ENCODE measurements around the gene PLA2G12B.

PLA2G12B gene

DNA sequence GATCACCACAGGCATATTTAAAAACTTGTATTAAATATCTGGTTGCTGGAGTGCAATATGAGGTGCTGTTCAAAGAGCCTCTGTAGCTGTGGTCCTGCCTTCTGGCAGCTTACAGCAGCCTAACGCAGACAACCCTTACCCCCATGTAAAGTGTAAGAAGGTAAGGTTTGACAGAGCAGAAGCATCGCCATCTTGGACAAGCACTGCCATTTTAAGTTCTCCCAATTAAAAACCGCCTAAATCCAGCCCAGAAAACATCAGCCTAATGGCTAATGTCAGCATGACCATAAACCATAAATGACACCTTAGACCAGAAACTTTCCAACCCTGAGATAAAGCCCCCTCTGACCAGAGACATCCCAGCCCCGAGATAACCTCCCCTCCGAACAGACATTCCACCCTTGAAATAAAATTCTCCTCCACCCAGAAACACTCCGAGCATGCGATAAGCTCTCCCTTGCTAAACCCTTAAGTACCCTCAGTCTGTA lies 66.4 kb downstream of the PLA2G12B start:
- no peak for DNase-seq

GRCh38 chr10:72887043-72887442 lies 67.6 kb downstream of the PLA2G12B start:
- no peak for DNase-seq

- DNase-seq: no peak
These were observed 68.0 kb downstream of the PLA2G12B start for GRCh38 chr10:72886621-72887020.

DNA sequence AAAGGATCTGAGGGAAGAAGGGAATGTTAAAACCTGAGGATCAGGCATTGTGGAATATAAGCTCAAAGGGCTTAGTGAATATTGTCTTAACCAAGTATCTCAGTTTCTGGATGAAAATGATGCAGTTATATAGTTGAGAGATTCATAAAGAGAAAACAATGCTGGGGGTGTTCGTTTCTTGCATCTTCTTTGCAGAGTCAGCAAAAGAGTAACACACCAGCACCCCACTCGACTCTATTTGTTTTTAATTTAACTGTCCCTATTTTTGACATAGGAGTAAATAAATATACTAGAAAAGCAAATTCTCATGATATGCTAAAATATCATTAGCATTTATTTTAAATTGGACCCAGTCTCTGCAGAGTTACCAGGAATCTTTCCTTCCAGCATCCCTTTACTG lies 68.7 kb downstream of the PLA2G12B start:
- DNase-seq: no peak

Measured in stimulated activated CD4-positive, alpha-beta T cell treated with anti-CD3 and anti-CD28 coated beads, Interleukin-1b, Interleukin-23, amount 100 ng/mL, for 48 hours (primary cell).